ENCODE data around the gene UGT2B11.
"Not testable (repeated sequence)": the region's sequence is repeated elsewhere in the genome, so short reads cannot be mapped to it uniquely, and the experiment has no call there.

The UGT2B11 gene

DNA sequence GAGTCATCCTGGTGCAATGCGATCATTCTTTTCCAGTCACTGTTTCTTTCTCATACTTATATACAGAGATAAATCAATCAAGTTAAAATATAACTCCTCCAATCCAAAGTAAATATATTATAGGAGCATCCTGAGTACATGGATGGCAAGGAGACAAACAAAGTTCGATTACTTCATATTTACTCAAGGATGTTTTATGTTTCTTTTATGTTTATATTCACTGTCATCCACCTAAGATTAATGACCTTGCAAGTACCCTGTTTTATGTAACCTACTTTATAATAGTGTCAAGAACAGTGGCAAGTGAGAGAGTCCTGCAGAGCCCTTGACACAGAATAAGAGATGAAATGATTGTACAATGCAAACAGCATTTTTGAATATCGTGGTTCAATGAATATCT, at the start of gene UGT2B11:
Gene UGT2B11 (minus strand): TSS at position 33 of the 400 bp plus-strand sequence. CDS start 26 bp downstream, at position 7.
- DNase-seq (ENCODE audit: low spot score) = no peak
- H3K4me3 ChIP-seq = no peak within 1 kb of the TSS
- TF ChIP-seq, protein P1, sequence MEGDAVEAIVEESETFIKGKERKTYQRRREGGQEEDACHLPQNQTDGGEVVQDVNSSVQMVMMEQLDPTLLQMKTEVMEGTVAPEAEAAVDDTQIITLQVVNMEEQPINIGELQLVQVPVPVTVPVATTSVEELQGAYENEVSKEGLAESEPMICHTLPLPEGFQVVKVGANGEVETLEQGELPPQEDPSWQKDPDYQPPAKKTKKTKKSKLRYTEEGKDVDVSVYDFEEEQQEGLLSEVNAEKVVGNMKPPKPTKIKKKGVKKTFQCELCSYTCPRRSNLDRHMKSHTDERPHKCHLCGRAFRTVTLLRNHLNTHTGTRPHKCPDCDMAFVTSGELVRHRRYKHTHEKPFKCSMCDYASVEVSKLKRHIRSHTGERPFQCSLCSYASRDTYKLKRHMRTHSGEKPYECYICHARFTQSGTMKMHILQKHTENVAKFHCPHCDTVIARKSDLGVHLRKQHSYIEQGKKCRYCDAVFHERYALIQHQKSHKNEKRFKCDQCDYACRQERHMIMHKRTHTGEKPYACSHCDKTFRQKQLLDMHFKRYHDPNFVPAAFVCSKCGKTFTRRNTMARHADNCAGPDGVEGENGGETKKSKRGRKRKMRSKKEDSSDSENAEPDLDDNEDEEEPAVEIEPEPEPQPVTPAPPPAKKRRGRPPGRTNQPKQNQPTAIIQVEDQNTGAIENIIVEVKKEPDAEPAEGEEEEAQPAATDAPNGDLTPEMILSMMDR (IDR thresholded peaks at IDR 0.05) = no peak
- H3K27ac ChIP-seq = no peak within 1 kb of the TSS

DNA sequence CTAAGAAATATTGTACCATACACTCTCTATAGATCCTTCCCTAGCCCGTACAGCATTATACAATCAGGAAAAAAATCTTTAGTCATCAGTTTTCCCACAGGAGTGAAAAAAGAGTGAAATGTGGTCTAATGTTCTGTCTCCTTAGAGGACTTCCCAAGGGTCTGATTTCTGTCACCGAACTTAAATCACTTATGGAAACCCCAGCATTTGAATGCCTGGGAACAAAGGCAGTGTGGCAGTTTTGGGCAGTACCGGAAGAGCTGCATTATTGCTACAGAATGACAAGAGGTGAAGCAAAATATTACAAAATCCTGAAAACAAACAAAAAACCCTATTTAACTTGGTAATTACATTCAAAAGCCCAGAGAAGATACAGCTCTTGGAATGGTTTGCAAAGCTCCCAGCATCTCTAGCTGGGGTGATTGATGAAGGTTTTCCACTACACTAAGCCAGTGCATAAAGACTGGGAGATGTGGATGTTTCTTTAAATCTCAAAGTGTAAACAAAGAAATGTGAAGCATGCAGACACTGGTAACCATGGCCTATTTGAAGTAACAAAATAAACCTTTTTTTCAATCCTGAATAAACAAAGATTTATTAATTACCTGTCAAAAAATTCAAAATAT, 38.7 kb upstream of the UGT2B11 start:
- not testable (repeated sequence) for DNase-seq (ENCODE audit: low spot score); H3K4me3 ChIP-seq; H3K27ac ChIP-seq

DNA sequence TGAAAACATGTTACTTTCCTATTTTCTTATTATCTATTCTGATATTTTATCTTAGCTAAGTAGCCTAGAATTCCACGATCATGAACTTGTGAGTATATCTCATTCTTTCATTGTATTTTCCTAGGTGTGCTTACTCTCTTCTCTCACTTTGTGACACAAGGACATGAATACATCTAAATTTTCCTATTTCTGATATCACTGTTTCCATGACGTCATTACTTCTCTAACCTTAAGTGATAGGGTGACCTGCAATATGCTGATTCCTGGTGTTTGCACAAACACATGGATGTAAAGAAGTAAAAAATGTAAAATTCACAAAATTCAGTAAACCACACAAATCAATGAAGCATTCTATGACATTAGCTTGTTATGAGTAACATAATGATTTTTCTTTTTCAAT, 36.3 kb upstream of the UGT2B11 start:
- H3K27ac ChIP-seq; DNase-seq (ENCODE audit: low spot score); H3K4me3 ChIP-seq: not testable (repeated sequence)

DNA sequence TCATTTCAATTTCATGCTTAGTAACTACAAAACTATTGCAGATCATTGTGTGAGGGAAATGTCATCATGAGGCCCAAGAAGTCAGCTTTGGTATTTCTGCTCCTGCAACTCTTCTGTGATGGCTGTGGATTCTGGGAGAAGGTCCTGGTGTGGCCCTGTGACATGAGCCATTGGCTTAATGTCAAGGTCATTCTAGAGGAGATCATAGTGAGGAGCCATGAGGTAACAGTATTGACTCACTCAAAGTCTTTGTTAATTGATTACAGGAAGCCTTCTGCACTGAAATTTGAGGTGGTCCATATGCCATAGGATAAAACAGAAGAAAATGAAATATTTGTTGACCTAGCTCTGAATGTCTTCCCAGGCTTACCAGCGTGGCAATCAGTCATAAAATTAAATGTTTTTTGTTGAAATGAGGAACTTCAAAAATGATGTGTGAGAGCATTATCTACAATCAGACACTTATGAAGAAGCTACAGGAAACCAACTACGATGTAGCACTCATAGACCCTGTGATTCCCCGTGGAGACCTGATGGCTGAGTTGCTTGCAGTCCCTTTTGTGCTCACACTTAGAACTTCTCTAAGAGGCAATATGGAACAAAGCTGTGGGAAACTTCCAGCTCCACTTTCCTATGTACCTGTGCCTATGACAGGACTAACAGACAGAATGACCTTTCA, 28.2 kb upstream of the UGT2B11 start:
- not testable (repeated sequence) for H3K4me3 ChIP-seq; DNase-seq (ENCODE audit: low spot score); H3K27ac ChIP-seq

DNA sequence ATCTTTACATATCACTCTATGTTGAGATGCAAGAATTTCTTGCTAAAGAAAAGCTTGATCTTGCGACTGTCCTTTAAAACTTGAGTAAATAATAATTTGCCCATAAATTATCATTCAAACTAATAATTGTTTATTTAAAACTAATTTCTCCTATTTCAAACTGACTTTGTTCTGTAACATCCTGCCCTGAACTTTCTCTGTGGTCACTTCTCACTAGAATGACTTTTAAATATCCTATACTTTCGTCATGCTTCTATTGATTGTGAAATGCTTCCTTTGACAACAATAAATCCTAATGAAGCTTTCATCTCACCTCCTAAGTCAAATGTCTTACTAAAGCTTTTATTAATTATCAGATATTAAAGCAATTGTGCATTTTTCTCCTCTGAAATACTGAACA, 27.2 kb upstream of the UGT2B11 start:
- H3K27ac ChIP-seq; DNase-seq (ENCODE audit: low spot score); H3K4me3 ChIP-seq: not testable (repeated sequence)

DNA sequence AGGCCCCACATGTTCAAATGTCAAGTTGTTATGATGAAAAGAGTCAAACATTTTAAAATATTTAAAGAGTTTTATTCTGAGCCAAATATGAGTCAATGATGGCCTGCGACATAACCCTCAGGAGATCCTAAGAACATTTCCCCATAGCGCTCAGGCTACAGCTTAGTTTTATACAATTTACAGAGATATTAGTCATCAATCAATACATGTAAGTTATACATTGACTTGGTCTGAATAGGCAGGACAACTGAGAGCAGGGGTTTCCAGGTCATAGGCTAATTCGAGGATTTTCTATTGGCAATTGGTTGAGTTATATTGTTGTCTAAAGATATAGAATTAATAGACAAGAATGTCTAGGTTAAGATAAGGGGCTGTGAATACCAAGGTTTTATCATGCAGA, 26.2 kb upstream of the UGT2B11 start:
- DNase-seq (ENCODE audit: low spot score); H3K4me3 ChIP-seq; H3K27ac ChIP-seq: not testable (repeated sequence)

DNA sequence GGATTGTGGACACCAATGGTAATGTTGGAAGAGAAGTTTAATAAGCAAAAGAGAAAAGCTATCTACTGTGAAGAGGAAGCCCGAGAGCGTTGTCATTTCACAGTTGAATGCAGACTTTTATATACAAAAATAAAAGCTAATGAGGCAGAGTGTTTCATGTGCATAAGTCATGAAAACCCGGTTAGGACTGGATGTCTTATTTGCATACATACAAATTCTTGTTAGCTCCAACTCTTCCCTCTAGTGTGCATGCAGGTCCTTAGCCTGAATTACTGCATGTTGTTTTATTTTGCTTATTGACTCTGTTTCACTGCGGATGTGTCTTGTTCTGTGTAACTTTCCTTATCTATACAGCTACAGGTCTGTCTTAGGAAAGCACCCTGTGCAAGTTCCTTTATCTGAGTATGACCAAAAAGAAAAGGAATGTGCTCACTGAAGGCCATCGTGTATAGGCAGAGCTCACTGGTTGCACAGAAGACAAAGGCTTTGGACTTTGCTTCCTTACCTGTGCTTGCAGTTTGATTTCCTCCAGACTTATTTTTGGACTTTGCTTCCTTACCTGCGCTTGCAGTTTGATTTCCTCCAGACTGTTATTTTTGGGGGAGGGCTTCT, 25.1 kb upstream of the UGT2B11 start:
- no peak overlapping the region for H3K27ac ChIP-seq
- no peak overlapping the region for H3K4me3 ChIP-seq
- TF ChIP-seq, protein P1 (IDR thresholded peaks at IDR 0.05) = no peak
- DNase-seq (ENCODE audit: low spot score) = no peak

DNA sequence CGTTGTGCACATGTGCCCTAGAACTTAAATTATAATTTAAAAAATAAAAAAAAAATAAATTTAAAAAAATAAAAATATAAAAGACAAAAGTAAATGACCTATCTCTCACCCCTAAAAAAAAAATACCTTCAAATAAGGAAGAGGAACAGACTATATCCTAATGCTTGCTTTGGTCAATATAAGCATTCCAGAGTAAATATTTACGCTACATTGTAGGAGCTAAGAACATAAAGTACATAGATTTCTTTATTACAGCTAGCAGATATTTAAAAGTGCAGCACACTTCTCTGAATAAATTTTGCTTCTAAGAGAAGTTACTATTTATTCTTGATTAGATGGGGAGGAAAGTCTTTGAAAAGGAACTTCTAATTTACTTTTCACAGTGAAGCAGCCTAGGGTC, 24.5 kb upstream of the UGT2B11 start:
- DNase-seq (ENCODE audit: low spot score) = no peak
- Histone ChIP-seq H3K4me3 (no peak overlapping the region), H3K27ac (no peak overlapping the region)
- TF ChIP-seq, protein P1 (IDR thresholded peaks at IDR 0.05) = no peak

DNA sequence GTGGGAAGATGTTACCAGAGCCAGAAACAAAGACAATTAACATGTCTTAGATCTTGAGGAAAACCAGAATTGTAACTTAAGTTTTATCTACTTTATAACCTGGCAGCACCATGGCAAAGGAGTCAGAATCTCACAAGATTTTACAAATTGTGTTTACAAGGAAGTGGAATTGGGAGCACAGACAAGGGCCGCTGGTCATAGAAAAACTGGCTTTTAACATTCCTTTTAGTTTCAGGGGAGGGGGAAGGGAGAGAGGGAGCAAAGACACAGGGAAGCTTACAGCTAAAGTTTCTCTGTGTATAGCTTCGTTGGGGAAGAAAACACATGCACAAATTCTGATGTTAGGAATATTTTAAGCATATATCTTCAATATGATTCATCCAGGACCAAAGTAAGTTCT, 10.3 kb upstream of the UGT2B11 start:
- DNase-seq (ENCODE audit: low spot score) = no peak
- Histone ChIP-seq H3K4me3 (no peak overlapping the region), H3K27ac (no peak overlapping the region)
- TF ChIP-seq, protein P1 (IDR thresholded peaks at IDR 0.05) = no peak

DNA sequence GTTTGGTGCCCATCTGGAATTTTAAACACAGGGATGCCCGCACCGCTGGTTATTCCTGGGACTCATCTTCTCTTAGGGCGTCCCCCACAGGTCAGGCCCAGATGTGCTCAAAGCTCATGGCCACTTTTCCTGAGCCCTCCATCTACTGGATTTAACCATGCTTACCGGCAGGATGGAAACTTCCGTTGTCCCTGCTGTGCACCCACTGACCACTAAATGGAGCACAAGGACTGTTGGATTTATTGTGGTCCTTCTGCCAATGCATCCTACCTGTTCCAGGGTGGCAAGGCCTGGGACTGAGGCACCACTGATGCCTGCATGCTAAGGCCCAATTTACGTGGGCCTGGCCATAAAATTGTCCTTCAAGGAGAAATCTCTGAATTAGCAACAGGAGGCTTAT, 8.7 kb upstream of the UGT2B11 start:
- not testable (repeated sequence) for H3K4me3 ChIP-seq; H3K27ac ChIP-seq; DNase-seq (ENCODE audit: low spot score)

DNA sequence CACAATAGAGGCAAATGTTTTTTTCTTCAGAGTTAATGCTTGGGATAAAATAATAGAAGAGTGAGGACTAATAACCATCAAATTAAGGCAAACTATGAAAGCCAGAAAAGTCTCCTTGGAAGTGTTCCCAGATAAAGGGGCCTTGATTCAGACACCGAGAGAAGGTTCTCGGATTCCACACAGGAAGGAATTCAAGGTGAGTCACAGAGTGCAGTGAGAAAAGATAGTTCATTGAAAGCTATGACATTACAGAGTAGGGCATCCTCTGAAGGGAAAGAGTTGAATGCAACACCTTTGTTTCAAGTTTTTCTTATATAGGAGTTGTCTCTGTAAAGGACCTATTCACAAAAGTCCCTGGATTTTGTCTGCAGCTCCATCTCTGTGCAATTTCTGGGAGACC, 3.9 kb upstream of the UGT2B11 start:
- not testable (repeated sequence) for DNase-seq (ENCODE audit: low spot score); H3K27ac ChIP-seq; H3K4me3 ChIP-seq

Measured in coronary artery (tissue), 2 donors.